Loucy (cell line): Measurements from ENCODE around the gene PLEKHG7.

Source experiments
- EZH2phosphoT487 ChIP-seq: fragments of 200-600 bp; IDR thresholded peaks from 2 replicates; pipeline ENCODE4 v1.6.1; 2018; ENCODE audit warnings: antibody characterized with exemption, mild to moderate bottlenecking, moderate library complexity, borderline replicate concordance
- TF ChIP-seq, protein P1 (sequence below): fragments of 200-600 bp; sonication (generic); conservative IDR thresholded peaks from 2 replicates; pipeline ENCODE4 v1.5.1; 2014; ENCODE audit warnings: mild to moderate bottlenecking, antibody characterized with exemption, low read length

- TF ChIP-seq, protein P1, sequence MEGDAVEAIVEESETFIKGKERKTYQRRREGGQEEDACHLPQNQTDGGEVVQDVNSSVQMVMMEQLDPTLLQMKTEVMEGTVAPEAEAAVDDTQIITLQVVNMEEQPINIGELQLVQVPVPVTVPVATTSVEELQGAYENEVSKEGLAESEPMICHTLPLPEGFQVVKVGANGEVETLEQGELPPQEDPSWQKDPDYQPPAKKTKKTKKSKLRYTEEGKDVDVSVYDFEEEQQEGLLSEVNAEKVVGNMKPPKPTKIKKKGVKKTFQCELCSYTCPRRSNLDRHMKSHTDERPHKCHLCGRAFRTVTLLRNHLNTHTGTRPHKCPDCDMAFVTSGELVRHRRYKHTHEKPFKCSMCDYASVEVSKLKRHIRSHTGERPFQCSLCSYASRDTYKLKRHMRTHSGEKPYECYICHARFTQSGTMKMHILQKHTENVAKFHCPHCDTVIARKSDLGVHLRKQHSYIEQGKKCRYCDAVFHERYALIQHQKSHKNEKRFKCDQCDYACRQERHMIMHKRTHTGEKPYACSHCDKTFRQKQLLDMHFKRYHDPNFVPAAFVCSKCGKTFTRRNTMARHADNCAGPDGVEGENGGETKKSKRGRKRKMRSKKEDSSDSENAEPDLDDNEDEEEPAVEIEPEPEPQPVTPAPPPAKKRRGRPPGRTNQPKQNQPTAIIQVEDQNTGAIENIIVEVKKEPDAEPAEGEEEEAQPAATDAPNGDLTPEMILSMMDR, result no peak
- no peak for TF ChIP-seq EZH2phosphoT487
Observed at GRCh38 chr12:92706594-92706993, 3.8 kb downstream of the PLEKHG7 start.
